HL-60/S4 treated with phorbol 12-myristate 13-acetate at 8.2 ng/mL for 4 days and 3 days (cell line): ENCODE measurements around the gene HSF5.
"Not testable (repeated sequence)": the region's sequence is repeated elsewhere in the genome, so short reads cannot be mapped to it uniquely, and the experiment has no call there.

Experiments
- in situ Hi-C: fragments of 300-500 bp; cut with MboI; formaldehyde crosslinking; loops from 2 replicates; pipeline ENCODE4 v1.15.0; 2022; ENCODE audit warnings: low sequenced_read_pairs

Gene HSF5

DNA sequence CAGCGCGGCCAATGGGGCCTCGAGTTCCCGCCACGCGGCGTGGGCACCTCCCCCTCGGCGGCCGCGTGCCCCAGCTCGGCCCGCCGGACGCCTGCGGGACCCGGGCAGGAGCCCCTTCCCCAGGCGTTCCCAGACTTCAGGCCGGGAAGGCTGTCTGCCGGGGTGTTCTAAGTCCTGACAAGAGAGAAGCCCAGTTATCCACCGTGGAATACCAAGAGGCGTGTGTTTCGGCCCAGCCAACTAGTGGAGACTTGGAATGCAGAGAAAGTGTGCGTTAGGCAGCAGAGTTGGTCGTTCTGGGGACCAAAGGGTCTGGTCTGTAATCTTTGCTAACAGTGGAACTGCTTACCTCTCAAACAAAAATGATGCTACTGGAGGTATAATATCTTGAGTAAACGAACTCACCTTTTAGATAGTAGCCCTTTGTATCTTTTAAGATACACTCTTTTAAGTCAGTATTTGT is 251 bp upstream of the HSF5 start:
- in situ Hi-C loops, result no loop called here

DNA sequence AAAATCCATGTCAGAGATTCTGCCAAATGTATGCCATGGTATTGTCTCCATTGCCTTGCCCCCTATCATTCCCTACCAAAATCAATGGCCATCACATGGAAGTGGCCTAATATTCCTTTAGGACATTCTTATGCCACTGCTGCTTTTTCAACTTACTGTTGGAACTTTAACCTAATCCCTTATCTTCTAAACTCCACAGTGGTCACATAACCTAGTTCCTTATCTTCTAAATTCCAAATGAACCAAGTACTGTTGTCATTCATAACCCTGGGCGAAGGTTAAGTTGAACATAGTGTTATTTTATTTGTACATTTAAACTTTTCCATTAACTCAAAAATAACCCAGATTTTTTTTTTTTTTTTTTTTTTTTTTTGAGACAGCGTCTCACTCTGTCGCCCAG is 3.6 kb downstream of the HSF5 start:
- in situ Hi-C loops, result no loop called here

DNA sequence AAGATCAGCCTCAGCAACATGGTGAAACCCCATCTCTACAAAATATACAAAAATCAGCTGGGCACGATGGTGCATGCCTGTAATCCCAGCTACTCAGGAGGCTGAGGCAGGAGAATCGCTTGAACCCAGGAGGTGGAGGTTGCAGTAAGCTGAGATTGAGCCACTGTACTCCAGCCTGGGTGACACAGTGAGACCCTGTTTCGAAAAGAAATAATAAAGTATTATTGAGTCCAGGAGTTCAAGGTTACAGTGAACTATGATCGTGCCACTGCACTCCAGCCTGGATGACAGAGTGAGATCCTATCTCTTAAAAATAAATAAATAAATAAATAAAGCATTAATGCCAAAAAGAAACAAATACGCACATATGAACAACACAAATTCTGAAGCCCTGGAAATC is 6.4 kb downstream of the HSF5 start:
- in situ Hi-C loops, result not testable (repeated sequence)

DNA sequence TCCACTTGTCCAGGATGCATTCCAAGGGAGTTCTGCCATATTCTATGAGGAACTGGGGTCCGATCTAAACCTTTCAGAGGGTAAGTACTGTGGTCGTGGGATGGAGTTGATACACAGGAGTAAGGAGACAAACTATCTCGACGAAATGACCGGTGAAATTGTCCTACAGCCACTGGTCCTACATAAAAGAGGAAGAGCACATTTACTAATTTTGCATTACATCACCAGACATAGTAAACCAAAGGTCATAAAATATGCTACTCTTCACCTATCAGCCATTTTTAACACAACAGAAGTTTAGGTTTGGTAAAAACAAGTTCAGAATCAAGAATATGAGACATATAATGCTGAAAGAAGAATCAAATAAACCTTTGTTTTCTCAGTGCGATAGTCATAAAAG is 8.1 kb downstream of the HSF5 start:
- in situ Hi-C loops, result no loop called here

DNA sequence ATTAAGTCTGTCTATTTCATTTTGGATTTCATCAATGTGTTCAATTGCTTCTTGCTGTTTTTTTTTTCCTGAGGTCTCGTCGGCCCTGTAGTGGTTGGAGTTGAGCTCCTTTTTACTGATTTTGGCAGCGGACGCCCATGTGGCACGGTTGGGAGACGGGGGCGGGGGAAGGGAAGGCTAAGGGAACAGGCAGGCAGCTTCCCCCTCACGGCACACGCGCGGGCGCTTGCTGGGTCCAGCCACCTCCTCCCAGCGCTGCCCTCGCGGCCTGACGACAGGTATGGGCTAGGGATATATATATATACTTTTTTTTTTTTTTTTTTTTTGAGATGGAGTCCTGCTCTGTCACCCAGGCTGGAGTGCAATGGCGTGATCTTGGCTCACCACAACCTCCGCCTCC is 11.4 kb downstream of the HSF5 start:
- in situ Hi-C loops, result no loop called here

DNA sequence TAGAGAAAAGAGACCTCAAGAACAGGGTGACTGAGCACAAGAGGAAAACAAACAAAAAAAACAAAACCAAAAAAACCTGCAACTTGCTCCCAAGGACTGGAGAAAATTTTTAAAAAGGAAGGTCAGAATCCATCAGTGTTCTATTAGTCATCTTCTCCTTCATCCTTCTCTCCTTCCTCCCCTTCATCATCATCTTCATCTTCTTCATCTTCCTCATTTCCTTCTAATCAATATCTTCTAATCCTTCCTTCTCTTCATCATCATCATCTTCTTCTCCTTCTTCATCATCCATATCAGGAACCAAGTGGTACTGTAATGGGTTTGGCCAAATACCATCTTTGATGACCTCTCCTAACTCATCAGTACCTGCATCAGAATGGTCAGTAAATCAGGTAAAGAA is 12.2 kb downstream of the HSF5 start:
- in situ Hi-C loops, result no loop called here

DNA sequence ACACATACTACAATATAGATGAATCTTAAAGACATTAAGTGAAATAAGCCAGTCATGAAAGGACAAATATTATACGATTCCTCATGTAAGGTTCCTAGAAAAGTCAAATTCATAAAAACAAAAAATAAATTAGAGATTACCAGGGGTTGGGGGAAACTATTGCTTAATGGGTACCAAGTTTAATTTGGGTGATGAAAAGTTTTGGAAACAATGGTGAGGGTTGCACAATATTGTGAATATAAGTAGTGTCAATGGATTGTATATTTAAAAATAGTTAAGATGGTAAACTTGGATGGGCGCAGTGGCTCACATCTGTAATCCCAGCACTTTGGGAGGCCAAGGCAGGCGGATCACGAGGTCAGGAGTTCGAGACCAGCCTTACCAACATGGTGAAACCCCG is 17.9 kb downstream of the HSF5 start:
- in situ Hi-C loops, result no loop called here

DNA sequence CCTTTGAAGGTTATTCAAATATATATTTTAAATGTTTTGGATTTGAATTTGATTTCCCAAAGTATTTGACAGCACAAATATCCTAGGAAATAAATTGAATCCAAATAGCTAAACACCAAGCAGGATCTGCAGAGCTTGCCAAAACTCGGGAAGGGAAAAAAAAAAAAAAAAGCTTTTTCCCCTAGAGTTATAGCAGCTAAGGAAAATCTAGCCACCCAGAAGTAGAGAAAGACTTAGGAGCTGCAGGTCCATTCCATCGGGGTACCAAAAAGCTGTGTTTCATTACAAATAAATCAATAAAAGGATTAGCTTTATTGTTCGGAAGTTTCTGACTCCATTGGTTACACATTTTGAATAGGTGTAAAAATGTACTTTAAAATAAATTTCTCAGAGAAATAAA is 19.3 kb downstream of the HSF5 start:
- in situ Hi-C loops, result no loop called here

DNA sequence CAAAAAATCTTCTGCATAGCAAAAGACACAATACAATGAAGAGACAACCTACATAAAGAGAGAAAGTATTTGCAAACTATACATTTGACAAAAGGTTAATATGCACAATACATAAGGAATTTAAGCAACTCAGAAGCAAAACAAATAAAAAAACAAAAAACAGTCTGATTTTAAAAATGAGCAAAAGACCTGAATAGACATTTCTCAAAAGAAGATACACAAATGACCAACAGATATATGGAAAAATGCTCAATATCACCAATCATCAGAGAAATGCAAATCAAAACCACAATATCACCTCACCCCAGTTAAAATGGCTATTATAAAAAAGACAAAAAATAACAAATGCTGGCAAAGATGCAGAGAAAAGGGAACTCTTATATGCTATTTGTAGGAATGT is 32.7 kb downstream of the HSF5 start:
- in situ Hi-C loops, result no loop called here

DNA sequence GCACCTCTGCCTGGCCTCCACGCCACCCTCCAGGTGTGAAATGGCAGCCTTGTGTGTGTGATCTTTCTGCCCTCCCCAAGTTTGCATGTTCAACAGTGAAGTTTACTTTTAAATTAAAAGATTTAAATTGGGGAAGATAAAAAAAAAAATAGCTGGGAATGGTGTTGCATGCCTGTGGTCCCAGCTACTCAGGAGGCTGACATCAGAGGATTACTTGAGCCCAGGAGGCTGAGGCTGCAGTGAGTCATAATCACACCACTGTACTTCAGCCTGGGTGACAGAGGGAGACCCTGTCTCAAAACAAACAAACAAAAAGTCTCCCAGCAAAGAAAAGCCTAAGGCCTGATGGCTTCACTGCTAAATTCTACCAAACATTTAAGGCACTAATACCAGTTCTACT is 35.5 kb downstream of the HSF5 start:
- in situ Hi-C loops, result no loop called here

DNA sequence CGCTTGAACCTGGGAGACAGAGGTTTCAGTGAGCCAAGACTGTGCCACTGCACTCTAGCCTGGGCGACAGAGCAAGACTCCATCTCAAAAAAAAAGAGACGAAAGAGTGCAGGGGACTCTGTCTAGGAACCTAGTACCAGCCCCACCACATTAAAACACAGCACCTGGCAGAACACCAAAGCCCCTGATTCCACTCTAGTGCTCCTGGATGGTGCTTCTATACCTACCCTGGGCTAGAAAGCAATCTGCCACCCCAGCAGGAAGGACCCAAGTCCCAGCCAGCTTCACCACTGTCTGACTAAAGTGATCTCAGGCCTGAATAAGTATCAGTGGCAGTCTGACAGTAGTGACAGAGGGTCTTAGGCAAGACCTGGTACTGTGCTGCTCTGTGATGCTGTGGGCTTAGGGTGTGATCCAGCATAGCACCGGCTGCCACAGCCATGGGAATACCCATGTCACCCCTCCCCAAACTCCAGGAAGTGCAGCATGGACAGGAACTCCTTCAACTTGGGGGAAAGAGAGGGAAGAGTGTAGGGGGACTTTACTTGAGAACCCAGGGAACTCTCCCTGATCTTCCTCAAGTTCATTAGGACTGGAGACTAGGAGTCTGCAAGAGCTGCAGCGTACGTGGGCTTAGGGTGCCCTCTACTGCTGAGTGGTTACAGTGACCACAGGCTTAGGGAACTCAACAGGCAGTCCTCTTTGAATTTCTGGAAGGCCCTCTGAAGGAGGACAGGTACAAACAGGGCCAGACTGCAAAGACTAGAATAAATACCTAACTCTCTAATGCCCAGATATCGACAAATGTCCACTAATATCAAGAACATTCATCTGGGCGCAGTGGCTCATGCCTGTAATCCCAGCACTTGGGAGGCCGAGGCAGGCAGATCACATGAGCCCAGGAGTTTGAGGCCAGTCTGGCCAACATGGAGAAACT is 40.9 kb downstream of the HSF5 start:
- in situ Hi-C loops, result loop anchor here (10.0 kb wide), 1 partner anchor 133 kb away; no protein-coding TSS in a partner anchor

DNA sequence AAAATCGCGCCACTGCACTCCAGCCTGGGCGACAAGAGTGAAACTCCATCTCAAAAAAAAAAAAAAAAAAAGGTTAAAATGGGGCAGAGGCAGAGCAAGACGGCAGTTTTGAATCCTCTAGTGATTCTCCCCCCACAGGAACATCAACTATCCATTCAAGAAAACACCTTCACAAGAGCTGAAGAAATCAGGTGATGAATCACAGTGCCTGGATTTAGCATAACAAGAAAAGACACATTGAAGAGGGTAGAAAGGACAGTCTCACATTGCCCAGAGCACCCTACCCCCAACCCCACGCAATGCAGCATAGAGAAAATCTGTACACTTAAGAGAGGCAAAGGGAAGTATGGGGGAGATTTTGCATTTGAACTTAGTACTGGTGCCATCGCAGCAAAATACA is 42.1 kb downstream of the HSF5 start:
- in situ Hi-C loops, result loop anchor here (10.0 kb wide), 1 partner anchor 131 kb away; no protein-coding TSS in a partner anchor

DNA sequence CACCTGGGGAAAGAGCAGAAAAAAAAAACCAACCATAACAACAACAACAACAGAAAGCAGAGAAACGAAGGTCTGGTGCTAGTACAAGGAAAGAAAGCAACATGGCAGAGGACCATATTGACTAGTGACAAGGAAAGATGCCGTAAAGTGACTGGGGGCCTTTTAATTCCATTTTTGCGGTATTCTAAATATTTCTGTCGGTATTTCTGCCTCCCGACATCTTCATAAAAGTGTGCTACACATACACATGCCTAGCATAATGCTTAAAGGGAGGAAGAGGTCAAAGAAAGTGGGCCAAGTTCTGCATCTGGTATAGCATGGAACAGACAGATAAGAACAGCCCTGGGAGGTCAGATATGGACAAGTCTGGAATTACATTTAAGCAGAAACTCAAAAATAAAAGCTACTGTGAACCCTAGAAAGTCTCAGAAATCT is 51.4 kb downstream of the HSF5 start:
- in situ Hi-C loops, result no loop called here

DNA sequence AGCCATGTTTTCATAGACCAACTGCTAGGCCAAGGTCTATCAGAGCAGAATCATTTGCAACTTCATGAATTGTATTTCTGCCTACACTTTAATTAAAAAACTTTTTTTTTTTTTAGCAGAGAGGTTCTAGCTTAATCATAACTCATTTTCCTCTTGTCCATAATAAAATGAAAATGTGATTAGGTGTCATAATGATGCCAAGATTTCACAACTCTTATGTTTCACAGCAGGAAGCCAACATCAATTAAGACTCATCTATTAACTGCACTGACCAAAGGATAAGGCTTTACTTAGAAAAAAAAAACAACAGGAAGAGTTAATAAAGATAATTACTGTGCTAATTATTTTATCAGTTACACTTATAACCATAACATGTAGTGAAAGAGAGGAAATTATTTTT is 52.0 kb downstream of the HSF5 start:
- in situ Hi-C loops, result no loop called here

DNA sequence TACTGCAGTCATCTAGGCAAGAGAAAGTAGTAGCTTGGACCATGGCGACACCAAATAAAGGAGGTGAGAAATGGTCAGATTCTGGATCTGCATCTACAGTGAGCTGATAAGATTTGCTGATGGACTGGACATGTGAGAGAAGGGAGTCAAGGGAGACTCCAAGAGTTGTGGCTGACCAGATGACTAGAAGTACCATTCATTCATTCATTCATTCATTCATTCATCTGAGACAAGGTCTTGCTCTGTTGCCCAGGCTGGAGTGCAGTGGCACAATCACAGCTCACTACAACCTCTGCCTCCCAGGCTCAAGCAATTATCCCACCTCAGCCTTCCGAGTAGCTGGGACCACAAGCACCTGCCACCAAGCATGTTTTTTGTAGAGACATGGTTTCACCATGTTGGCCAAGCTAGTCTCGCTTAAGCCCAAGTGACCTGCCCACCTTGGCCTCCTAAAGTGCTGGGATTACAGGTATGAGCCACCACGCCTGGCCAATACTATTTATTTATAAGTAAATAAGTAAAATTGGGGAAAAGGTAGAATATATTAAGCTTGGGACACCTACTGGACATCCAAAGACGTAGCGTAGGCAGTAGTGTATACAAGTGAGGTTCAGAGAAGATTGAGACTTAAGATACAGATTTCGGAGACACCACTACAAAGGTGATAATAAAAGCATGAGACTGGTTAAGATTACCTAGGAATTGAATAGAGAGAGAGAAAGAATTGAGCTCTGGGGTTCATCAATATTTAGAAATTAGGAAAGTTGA is 55.2 kb downstream of the HSF5 start:
- in situ Hi-C loops, result no loop called here

DNA sequence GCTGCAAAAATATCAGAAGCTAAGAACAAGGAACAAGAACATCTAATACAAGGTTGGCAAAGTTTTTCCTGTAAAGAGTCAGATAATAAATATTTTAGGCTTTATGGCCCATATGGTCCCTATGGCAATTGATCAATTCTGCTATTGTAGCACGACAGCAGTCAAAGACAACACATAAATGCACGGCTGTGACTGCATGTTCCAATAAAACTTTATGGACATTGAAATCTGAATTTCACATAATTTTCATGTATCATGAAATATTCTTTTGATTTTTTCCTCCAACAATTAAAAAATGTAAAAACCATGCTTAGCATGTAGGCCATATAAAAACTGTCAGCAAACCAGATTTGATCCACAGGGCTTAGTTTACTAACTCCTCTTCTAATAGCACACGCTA is 60.4 kb downstream of the HSF5 start:
- in situ Hi-C loops, result no loop called here

DNA sequence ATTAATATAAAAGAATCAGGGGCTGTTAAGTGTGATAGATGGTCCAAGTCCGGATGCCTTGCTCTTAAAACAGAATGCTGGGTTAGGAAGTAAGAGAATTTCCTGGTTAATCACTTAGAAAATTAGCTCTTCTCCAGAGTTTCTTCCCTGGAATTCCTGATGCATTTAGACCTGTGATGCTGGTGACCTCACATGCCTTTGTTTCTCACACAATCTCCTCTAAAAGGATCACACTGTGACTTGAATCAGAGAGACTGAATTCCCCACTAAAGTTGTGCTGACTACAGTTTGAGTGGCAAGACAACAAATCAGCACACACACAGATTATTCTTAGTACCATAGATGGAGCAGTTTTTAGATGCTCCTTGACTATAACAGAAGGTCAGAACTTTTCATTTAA is 66.5 kb downstream of the HSF5 start:
- in situ Hi-C loops, result no loop called here

DNA sequence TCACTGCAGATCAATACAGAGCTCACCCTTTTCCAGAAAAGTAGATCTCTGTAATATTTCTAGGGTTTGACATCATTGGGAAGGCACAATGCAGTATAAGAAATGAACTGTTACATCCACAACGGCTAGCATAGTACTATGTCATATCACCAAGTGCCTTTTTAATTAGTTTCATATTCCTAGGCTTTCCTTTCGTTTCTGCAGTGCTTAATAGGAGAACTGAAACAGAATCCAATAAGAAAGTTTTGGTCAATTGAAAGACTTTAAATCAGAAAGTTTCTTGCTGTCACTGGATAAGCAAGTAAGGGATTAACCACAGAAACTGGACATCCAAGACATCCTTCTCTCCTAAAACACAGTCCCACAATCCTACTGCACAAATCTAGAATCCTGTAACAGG is 67.4 kb downstream of the HSF5 start:
- in situ Hi-C loops, result no loop called here

DNA sequence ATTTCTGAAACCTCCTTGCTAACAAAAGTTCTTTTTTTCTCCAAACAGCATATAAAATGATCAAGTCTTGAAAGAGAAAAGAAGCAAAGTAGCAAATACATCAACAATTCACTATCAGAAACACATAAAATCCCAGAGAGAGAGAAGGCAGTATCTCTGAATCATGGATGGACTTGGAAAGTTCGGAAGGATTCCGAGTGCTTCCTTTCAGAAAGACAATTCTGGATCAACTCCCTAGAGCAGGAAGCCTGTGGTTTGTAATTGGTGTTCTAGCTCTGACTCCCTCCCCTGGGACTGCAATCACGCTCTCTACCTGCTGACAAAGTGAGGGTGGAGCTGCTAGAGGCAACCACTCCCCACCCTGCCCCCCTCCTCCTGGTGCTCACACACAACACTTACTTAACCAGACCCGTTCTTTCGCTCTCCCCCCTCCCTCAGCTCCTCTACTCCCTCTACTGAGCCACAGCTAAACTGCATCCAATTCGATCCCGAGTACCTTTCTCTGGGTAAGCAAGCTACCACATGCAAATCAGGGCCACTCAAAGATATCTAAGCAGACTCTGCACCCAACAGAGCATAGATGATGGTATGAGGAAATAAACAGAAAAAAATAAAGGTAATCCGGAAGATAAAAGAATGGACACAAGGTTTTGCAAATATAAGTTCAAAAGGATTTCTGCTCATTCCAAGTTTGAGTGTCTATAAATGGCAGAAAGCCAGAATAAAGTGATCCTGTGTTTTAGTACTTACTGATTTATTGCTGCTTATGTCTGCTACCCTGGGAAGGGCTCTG is 70.7 kb downstream of the HSF5 start, which contains the start of gene RNF43:
Gene RNF43 (minus strand): TSS at position 235 of the 793 bp plus-strand sequence. CDS start 1,957 bp downstream, outside the sequence.
- in situ Hi-C loops, result no loop called here

DNA sequence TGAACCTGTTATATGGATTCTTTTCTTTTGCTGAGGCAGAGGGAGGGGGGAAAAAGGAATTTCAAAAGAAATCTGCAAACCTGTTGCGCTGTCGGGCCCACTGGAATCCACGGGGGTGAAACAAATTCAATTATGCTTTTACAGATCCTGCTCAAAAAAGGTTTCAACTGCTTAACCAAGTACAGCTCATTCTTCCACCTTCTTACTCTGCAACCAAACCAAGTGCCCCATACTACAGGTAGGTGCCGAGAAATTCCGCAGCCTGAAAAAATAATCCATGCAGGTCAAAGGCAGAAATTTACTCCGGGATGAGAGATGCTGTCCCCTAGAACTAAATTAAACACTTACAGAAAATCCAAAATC is 71.3 kb downstream of the HSF5 start:
- in situ Hi-C loops, result no loop called here

DNA sequence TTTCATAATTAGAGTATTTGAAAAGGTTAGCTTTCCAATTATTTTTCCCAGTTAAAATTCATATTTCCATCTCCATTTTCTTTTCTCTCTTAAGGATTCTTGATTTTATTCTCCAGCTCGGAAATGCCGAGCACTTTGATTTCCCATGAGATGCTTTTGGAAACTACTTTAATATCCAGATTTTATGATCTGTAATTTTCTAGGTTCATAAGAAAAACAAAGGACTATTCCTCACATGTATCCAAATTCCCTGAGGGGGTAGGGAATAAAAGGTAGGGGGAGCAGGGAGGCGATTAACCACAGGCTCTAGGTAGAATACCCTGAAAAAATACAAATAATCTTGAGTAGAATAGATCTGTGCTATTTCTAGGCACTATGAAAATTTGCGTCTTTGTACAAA is 71.8 kb downstream of the HSF5 start:
- in situ Hi-C loops, result no loop called here
